ENCODE measurements around the gene CXCL8.

GRCh38 chr4:73770917-73771316 is 30.5 kb downstream of the CXCL8 start:
- TF ChIP-seq, protein P1, sequence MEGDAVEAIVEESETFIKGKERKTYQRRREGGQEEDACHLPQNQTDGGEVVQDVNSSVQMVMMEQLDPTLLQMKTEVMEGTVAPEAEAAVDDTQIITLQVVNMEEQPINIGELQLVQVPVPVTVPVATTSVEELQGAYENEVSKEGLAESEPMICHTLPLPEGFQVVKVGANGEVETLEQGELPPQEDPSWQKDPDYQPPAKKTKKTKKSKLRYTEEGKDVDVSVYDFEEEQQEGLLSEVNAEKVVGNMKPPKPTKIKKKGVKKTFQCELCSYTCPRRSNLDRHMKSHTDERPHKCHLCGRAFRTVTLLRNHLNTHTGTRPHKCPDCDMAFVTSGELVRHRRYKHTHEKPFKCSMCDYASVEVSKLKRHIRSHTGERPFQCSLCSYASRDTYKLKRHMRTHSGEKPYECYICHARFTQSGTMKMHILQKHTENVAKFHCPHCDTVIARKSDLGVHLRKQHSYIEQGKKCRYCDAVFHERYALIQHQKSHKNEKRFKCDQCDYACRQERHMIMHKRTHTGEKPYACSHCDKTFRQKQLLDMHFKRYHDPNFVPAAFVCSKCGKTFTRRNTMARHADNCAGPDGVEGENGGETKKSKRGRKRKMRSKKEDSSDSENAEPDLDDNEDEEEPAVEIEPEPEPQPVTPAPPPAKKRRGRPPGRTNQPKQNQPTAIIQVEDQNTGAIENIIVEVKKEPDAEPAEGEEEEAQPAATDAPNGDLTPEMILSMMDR (IDR thresholded peaks at IDR 0.05), result no peak
- no peak for TF ChIP-seq POLR2A (IDR thresholded peaks at IDR 0.05)
